HepG2 (cell line): ENCODE data around the gene EVL. TPM values are rescaled to one million over a fixed set of nuclear protein-coding genes. Genes with fewer than 3 reads are reported as not detected.

Source experiments
- ATAC-seq: fragments of 200-7000 bp; cut with Tn5 transposase; 3 replicates; pipeline ENCODE4 v1.9.1; 2020; ENCODE audit warnings: mild to moderate bottlenecking, moderate library complexity
- BruUV-seq: library from RNA; stranded (reverse); fragments of 400-500 nt; replicated peaks from 2 replicates; lab custom pipeline; 2021; lab: Mats Ljungman, UMichigan
- CTCF ChIA-PET: fragments of 300-600 bp; formaldehyde crosslinking; extraction: SDS; loops from one replicate; lab custom pipeline; 2021; ENCODE audit warnings: low total read pairs, inconsistent platforms, low intra/inter-chr PET ratio; lab: Yijun Ruan, JAX
- POLR2A ChIA-PET: fragments of 350-600 bp; sonication (Branson Sonifier 250); formaldehyde crosslinking; loops from one replicate; lab custom pipeline; 2020; ENCODE audit warnings: antibody characterized with exemption, inconsistent platforms; lab: Yijun Ruan, JAX
- DNase-seq: peaks from one replicate; pipeline ENCODE4 v3.0.0-alpha.2; 2015; ENCODE audit warnings: low spot score
- FAIRE-seq: peaks from 3 replicates; lab custom pipeline; 2011; peaks lifted over from hg19 to GRCh38; lab: Jason Lieb, UNC
- H2AFZ ChIP-seq: one replicate; pipeline ENCODE4 v1.6.1; 2011; ENCODE audit warnings: low read length, inconsistent platforms
- H3K27ac ChIP-seq: fragments of 300-600 bp; 3 replicates; pipeline ENCODE4 v1.8.0; 2011; ENCODE audit warnings: mixed run types, mild to moderate bottlenecking, mixed read lengths, low read length, inconsistent platforms; ENCODE audit not compliant: insufficient read depth; ENCODE audit errors: extremely low read length
- H3K27me3 ChIP-seq, 2 experiments: fragments of 200-600 bp in 1 of 2; 2 replicates in 1 of 2; 3 replicates in 1 of 2; pipeline versions ENCODE4 v1.6.0 to v1.8.0; 2011; ENCODE audit warnings: low read length in 2 of 2, mild to moderate bottlenecking in 2 of 2, moderate library complexity in 2 of 2, inconsistent platforms in 1 of 2; ENCODE audit not compliant: insufficient read depth in 2 of 2, control insufficient read depth in 1 of 2
- H3K36me3 ChIP-seq, 2 experiments: fragments of 200-600 bp in 1 of 2; replicated peaks in 1 of 2; 2 replicates in 1 of 2; 3 replicates in 1 of 2; pipeline versions ENCODE4 v1.5.1 to v1.8.0; 2011; ENCODE audit warnings: low read length in 2 of 2, inconsistent platforms in 1 of 2; ENCODE audit not compliant: insufficient read depth in 2 of 2, control insufficient read depth in 1 of 2
- H3K4me1 ChIP-seq: 2 replicates; pipeline ENCODE4 v1.5.1; 2012; ENCODE audit warnings: low read length, inconsistent platforms; ENCODE audit not compliant: insufficient read depth
- H3K4me2 ChIP-seq: 2 replicates; pipeline ENCODE4 v1.6.0; 2011; ENCODE audit warnings: low read depth, low read length, inconsistent platforms
- H3K4me3 ChIP-seq, 3 experiments: fragments of 200-600 bp in 1 of 3; sonication (generic), shearing (Covaris generic) in 1 of 3; replicated peaks in 1 of 3; 2 replicates each; pipeline ENCODE4 v1.5.1; 2011 to 2016; ENCODE audit warnings: low read length in 3 of 3, inconsistent platforms in 2 of 3, low read depth in 2 of 3, mild to moderate bottlenecking in 2 of 3, control low read depth in 1 of 3, mixed read lengths in 1 of 3; ENCODE audit not compliant: insufficient read depth in 1 of 3
- H3K79me2 ChIP-seq: one replicate; pipeline ENCODE4 v1.6.1; 2011; ENCODE audit warnings: low read length, inconsistent platforms; ENCODE audit not compliant: insufficient read depth
- H3K9ac ChIP-seq: 2 replicates; pipeline ENCODE4 v1.6.0; 2011; ENCODE audit warnings: mild to moderate bottlenecking, low read depth, low read length, inconsistent platforms; ENCODE audit not compliant: insufficient read depth
- H3K9me3 ChIP-seq: 2 replicates; pipeline ENCODE4 v1.5.1; 2012; ENCODE audit warnings: mild to moderate bottlenecking, low read length
- H4K20me1 ChIP-seq: 2 replicates; pipeline ENCODE4 v1.6.0; 2011; ENCODE audit warnings: inconsistent platforms, mild to moderate bottlenecking, low read length, moderate library complexity; ENCODE audit not compliant: insufficient read depth
- ATM ChIP-seq: fragments of 450-650 bp; IDR thresholded peaks from 2 replicates; pipeline ENCODE4 v1.7.1; 2017; ENCODE audit warnings: mild to moderate bottlenecking, borderline replicate concordance
- CC2D1A ChIP-seq: sonication (generic); formaldehyde crosslinking; IDR thresholded peaks from 2 replicates; pipeline ENCODE4 v1.8.1; 2023; ENCODE audit warnings: mild to moderate bottlenecking, missing genetic modification reagents
- CTCF ChIP-seq: sonication (generic); formaldehyde crosslinking; IDR thresholded peaks from 2 replicates; pipeline ENCODE4 v1.5.0; 2020; ENCODE audit warnings: mild to moderate bottlenecking, missing genetic modification reagents, moderate library complexity
- DR1 ChIP-seq: sonication (generic); formaldehyde crosslinking; IDR thresholded peaks from 2 replicates; pipeline ENCODE4 v1.8.0; 2021; ENCODE audit warnings: mild to moderate bottlenecking, missing genetic modification reagents, inconsistent platforms
- EED ChIP-seq: sonication (generic); formaldehyde crosslinking; IDR thresholded peaks from 2 replicates; pipeline ENCODE4 v1.5.0; 2020; ENCODE audit warnings: mild to moderate bottlenecking, missing genetic modification reagents
- IRF2 ChIP-seq: IDR thresholded peaks from 2 replicates; pipeline ENCODE4 v1.6.1; 2018; ENCODE audit warnings: missing genetic modification reagents, missing compliant biosample characterization
- MLX ChIP-seq: IDR thresholded peaks from 2 replicates; pipeline ENCODE4 v1.6.1; 2016
- NPAS2 ChIP-seq: sonication (generic); formaldehyde crosslinking; IDR thresholded peaks from 2 replicates; pipeline ENCODE4 v1.8.0; 2022; ENCODE audit warnings: mild to moderate bottlenecking, missing genetic modification reagents, borderline replicate concordance
- RBM39 ChIP-seq: fragments of 200-400 bp; formaldehyde crosslinking; IDR thresholded peaks from one replicate; pipeline ENCODE4 v1.6.1; 2018; ENCODE audit warnings: antibody characterized with exemption, mild to moderate bottlenecking, low read depth, low read length; ENCODE audit not compliant: poor library complexity, severe bottlenecking
- TFDP2 ChIP-seq: sonication (generic); formaldehyde crosslinking; IDR thresholded peaks from 2 replicates; pipeline ENCODE4 v1.4.0; 2020; ENCODE audit warnings: missing genetic modification reagents
- ZNF20 ChIP-seq: sonication (generic); formaldehyde crosslinking; IDR thresholded peaks from 2 replicates; pipeline ENCODE4 v1.4.0; 2020; ENCODE audit warnings: mild to moderate bottlenecking, moderate library complexity, missing genetic modification reagents
- ZNF24 ChIP-seq: fragments of 450-650 bp; IDR thresholded peaks from 2 replicates; pipeline ENCODE4 v1.6.1; 2017; ENCODE audit warnings: antibody characterized with exemption, mild to moderate bottlenecking
- ZNF329 ChIP-seq: sonication (generic); formaldehyde crosslinking; IDR thresholded peaks from 2 replicates; pipeline ENCODE4 v1.9.0; 2021; ENCODE audit warnings: low read depth, mild to moderate bottlenecking, missing genetic modification reagents
- ZNF563 ChIP-seq: sonication (generic); formaldehyde crosslinking; IDR thresholded peaks from 2 replicates; pipeline ENCODE4 v1.8.0; 2022; ENCODE audit warnings: mild to moderate bottlenecking, moderate library complexity, missing genetic modification reagents
- ZNF768 ChIP-seq: sonication (generic); formaldehyde crosslinking; IDR thresholded peaks from 2 replicates; pipeline ENCODE4 v1.4.0; 2020; ENCODE audit warnings: missing genetic modification reagents
- WGBS: methylation state at CpG from one replicate; pipeline ENCODE4 v1.1.6; 2017; ENCODE audit warnings: low lambda C conversion rate; 5-methylcytosine and 5-hydroxymethylcytosine counted together
- in situ Hi-C: cut with HindIII; loops from 2 replicates; pipeline ENCODE4 v1.10.0; 2017; ENCODE audit warnings: low pct_unique_long_range_greater_than_20kb; ENCODE audit not compliant: extremely low pct_ligation_motif_present
- intact Hi-C: fragments of 100-400 bp; cut with micrococcal nuclease; formaldehyde crosslinking; loops from one replicate; pipeline ENCODE4 v1.10.0; 2022; ENCODE audit not compliant: unreplicated experiment
- polyA plus RNA-seq, 8 experiments: library from polyadenylated mRNA; depleted of rRNA in 3 of 8; stranded (reverse) in 7 of 8; unstranded in 1 of 8; fragments of >200 nt; fragmentation: Illumina TruSeq in 4 of 8; extraction: Trizol in 4 of 8; gene quantifications; 2 replicates each; pipeline versions ENCODE4 v1.2.1 to v1.2.3, GENCODE V29; 2011 to 2016; ENCODE audit warnings: low read depth in 4 of 8, missing spikeins in 1 of 8, mixed read lengths in 1 of 8; ENCODE audit not compliant: insufficient read depth in 1 of 8
- total RNA-seq, 5 experiments: library from RNA; depleted of rRNA; stranded (reverse); fragments of >200 nt; fragmentation: Illumina TruSeq; extraction: Trizol; gene quantifications; 2 replicates each; pipeline ENCODE4 v1.2.3, GENCODE V29; 2016; ENCODE audit warnings: low read depth in 1 of 5
- TF ChIP-seq, protein P1 (sequence below): sonication (generic); formaldehyde crosslinking; IDR thresholded peaks from 2 replicates; pipeline ENCODE4 v1.4.0; 2020; ENCODE audit warnings: low read depth, mild to moderate bottlenecking, missing genetic modification reagents
- TF ChIP-seq, protein P2 (sequence below): IDR thresholded peaks from 2 replicates; pipeline ENCODE4 v1.6.1; 2018; ENCODE audit warnings: missing genetic modification reagents, mild to moderate bottlenecking, missing compliant biosample characterization
- TF ChIP-seq, protein P3 (sequence below): sonication (generic); formaldehyde crosslinking; IDR thresholded peaks from 2 replicates; pipeline ENCODE4 v1.5.1; 2020; ENCODE audit warnings: missing genetic modification reagents, mild to moderate bottlenecking, borderline replicate concordance

Gene EVL
- total and polyA plus RNA-seq, 2 of the 13 experiments (the other 11 are each of a cell fraction or from before 2014, with no cell fraction given), result 15.1 to 31.2 TPM

DNA sequence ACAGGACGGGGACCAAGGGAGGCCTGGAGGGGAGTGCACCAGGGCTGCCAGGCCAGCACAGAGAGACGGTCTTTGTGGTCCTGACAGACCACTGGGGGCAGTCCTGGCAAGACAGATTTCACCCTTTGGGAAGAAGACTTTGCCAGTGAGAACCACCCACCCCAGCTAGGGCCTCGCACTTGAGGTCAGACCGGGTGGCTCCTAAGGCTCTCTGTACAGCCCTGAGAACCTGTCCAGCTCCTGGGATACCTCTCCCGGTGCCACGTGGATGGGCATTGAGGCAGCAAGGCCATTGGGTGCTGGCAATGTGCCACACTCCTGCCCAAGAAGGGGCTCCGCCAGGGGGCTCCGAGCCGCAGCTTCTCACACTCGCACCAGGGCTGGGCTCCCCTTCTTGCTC lies 51.8 kb downstream of the EVL start:
- TF ChIP-seq, protein P1, sequence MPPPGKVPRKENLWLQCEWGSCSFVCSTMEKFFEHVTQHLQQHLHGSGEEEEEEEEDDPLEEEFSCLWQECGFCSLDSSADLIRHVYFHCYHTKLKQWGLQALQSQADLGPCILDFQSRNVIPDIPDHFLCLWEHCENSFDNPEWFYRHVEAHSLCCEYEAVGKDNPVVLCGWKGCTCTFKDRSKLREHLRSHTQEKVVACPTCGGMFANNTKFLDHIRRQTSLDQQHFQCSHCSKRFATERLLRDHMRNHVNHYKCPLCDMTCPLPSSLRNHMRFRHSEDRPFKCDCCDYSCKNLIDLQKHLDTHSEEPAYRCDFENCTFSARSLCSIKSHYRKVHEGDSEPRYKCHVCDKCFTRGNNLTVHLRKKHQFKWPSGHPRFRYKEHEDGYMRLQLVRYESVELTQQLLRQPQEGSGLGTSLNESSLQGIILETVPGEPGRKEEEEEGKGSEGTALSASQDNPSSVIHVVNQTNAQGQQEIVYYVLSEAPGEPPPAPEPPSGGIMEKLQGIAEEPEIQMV (CRISPR knock-in tag), result no peak
- TF ChIP-seq ZNF768 (CRISPR knock-in tag) (no peak), ZNF20 (CRISPR knock-in tag) (no peak), RBM39 (no peak), ZNF563 (CRISPR knock-in tag) (no peak), IRF2 (CRISPR knock-in tag) (no peak), DR1 (CRISPR knock-in tag) (no peak), ZNF329 (no peak), CTCF (CRISPR knock-in tag) (no peak), ZNF24 (no peak), MLX (CRISPR knock-in tag) (no peak), EED (CRISPR knock-in tag) (no peak), NPAS2 (CRISPR knock-in tag) (no peak), CC2D1A (CRISPR knock-in tag) (no peak), TFDP2 (CRISPR knock-in tag) (no peak), ATM (no peak)
- TF ChIP-seq, protein P2, sequence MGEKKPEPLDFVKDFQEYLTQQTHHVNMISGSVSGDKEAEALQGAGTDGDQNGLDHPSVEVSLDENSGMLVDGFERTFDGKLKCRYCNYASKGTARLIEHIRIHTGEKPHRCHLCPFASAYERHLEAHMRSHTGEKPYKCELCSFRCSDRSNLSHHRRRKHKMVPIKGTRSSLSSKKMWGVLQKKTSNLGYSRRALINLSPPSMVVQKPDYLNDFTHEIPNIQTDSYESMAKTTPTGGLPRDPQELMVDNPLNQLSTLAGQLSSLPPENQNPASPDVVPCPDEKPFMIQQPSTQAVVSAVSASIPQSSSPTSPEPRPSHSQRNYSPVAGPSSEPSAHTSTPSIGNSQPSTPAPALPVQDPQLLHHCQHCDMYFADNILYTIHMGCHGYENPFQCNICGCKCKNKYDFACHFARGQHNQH, result no peak
- TF ChIP-seq, protein P3, sequence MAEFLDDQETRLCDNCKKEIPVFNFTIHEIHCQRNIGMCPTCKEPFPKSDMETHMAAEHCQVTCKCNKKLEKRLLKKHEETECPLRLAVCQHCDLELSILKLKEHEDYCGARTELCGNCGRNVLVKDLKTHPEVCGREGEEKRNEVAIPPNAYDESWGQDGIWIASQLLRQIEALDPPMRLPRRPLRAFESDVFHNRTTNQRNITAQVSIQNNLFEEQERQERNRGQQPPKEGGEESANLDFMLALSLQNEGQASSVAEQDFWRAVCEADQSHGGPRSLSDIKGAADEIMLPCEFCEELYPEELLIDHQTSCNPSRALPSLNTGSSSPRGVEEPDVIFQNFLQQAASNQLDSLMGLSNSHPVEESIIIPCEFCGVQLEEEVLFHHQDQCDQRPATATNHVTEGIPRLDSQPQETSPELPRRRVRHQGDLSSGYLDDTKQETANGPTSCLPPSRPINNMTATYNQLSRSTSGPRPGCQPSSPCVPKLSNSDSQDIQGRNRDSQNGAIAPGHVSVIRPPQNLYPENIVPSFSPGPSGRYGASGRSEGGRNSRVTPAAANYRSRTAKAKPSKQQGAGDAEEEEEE (CRISPR knock-in tag), result no peak
- H3K4me2 ChIP-seq, result no peak overlapping the region
- no peaks in the 10 kb centered on the region for H3K36me3 ChIP-seq
- ATAC-seq, result no peak
- H3K27me3 ChIP-seq, result no peaks in the 10 kb centered on the region
- CTCF ChIA-PET, result no interaction called here
- H3K4me3 ChIP-seq, result no peak overlapping the region
- H2AFZ ChIP-seq, result no peak overlapping the region
- in situ Hi-C loops, result no loop called here
- 92% methylated on average over 6 of the region's 10 CpGs for WGBS
- BruUV-seq, result no TSS peak
- H3K4me1 ChIP-seq, result peaks cover 6% of the 10 kb centered on the region; the same call in 1 of the 2 replicates
- H3K27ac ChIP-seq, result no peak overlapping the region
- POLR2A ChIA-PET, result no interaction called here
- no peaks in the 10 kb centered on the region for H3K79me2 ChIP-seq
- H4K20me1 ChIP-seq, result no peaks in the 10 kb centered on the region
- DNase-seq, result no peak
- no peaks in the 10 kb centered on the region for H3K9me3 ChIP-seq
- no peak for FAIRE-seq
- intact Hi-C loops, result no loop called here
- H3K9ac ChIP-seq, result no peak overlapping the region
